Measurements from ENCODE around the gene EPG5.

EPG5 gene

GRCh38 chr18:45894818-45895217, 72.3 kb downstream of the EPG5 start:
- CTCF ChIA-PET: no interaction called here
- H3K27ac ChIP-seq: no peak overlapping the region
- no peak for TF ChIP-seq CTCF (conservative IDR thresholded peaks at IDR 0.05; ENCODE audit: low read depth)
- no peak for DNase-seq (ENCODE audit: low spot score)
- POLR2A ChIA-PET (ENCODE audit: low non-redundant PET): no interaction called here

GRCh38 chr18:45891806-45892205, 75.3 kb downstream of the EPG5 start:
- no peak for DNase-seq (ENCODE audit: low spot score)
- no peak for TF ChIP-seq CTCF (conservative IDR thresholded peaks at IDR 0.05; ENCODE audit: low read depth)
- H3K27ac ChIP-seq: no peak overlapping the region
- CTCF ChIA-PET: no interaction called here
- POLR2A ChIA-PET (ENCODE audit: low non-redundant PET): no interaction called here

- POLR2A ChIA-PET (ENCODE audit: low non-redundant PET): no interaction called here
- TF ChIP-seq CTCF (conservative IDR thresholded peaks at IDR 0.05; ENCODE audit: low read depth): no peak
Observed at GRCh38 chr18:45890606-45891005, 76.5 kb downstream of the EPG5 start.

GRCh38 chr18:45889419-45890064, 77.6 kb downstream of the EPG5 start:
- no peak for TF ChIP-seq CTCF (conservative IDR thresholded peaks at IDR 0.05; ENCODE audit: low read depth)
- no peak overlapping the region for H3K27ac ChIP-seq
- ChIA-PET POLR2A (ENCODE audit: low non-redundant PET) (no interaction called here), CTCF (no interaction called here)
- DNase-seq (ENCODE audit: low spot score): no peak

More at GRCh38 chr18:45890606-45891005, 76.5 kb downstream of the EPG5 start:
- no peak for DNase-seq (ENCODE audit: low spot score)
- CTCF ChIA-PET: no interaction called here
- H3K27ac ChIP-seq: no peak overlapping the region

- no peak for DNase-seq (ENCODE audit: low spot score)
- TF ChIP-seq CTCF (conservative IDR thresholded peaks at IDR 0.05; ENCODE audit: low read depth): no peak
- ChIA-PET CTCF (no interaction called here), POLR2A (ENCODE audit: low non-redundant PET) (no interaction called here)
- no peak overlapping the region for H3K27ac ChIP-seq
Observed at GRCh38 chr18:45887585-45887984, 79.5 kb downstream of the EPG5 start.

- CTCF ChIA-PET: interaction anchor here (0.6 to 1.5 kb wide), 4 partner anchors 158 to 197 kb away, joined by 3 to 10 read pairs (median 4); no protein-coding TSS in a partner anchor
- TF ChIP-seq CTCF (conservative IDR thresholded peaks at IDR 0.05; ENCODE audit: low read depth): no peak
- no peak overlapping the region for H3K27ac ChIP-seq
- POLR2A ChIA-PET (ENCODE audit: low non-redundant PET): no interaction called here
- DNase-seq (ENCODE audit: low spot score): no peak
Observed at GRCh38 chr18:45880876-45881558, 86.1 kb downstream of the EPG5 start.

All from RWPE1 (cell line).